H1 (cell line): ENCODE measurements around the gene CADM1. TPM values are rescaled to one million over a fixed set of nuclear protein-coding genes. Genes with fewer than 3 reads are reported as not detected.

Source experiments
- ATF2 ChIP-seq: IDR thresholded peaks from 2 replicates; pipeline ENCODE4 v1.6.1; 2012; ENCODE audit warnings: low read length, inconsistent platforms
- ATF3 ChIP-seq: IDR thresholded peaks from 2 replicates; pipeline ENCODE4 v1.6.1; 2011; ENCODE audit warnings: low read depth, mild to moderate bottlenecking, low read length; ENCODE audit not compliant: insufficient read depth
- CREB1 ChIP-seq: IDR thresholded peaks from 2 replicates; pipeline ENCODE4 v1.6.1; 2012; ENCODE audit warnings: inconsistent platforms
- EZH2 ChIP-seq: fragments of 200-600 bp; sonication (generic); IDR thresholded peaks from 2 replicates; pipeline ENCODE4 v1.7.1; 2012; ENCODE audit warnings: low read depth, mild to moderate bottlenecking, moderate library complexity, low read length, inconsistent platforms; ENCODE audit not compliant: severe bottlenecking
- PHF8 ChIP-seq: fragments of 200-600 bp; sonication (generic); conservative IDR thresholded peaks from 2 replicates; pipeline ENCODE4 v1.7.1; 2012; ENCODE audit warnings: low read depth, mild to moderate bottlenecking, inconsistent platforms, low read length, moderate library complexity
- RFX5 ChIP-seq: IDR thresholded peaks from 2 replicates; pipeline ENCODE4 v1.6.1; 2011; ENCODE audit warnings: low read depth, low read length, improper control_type of control experiment, borderline replicate concordance
- SP1 ChIP-seq: IDR thresholded peaks from 2 replicates; pipeline ENCODE4 v1.6.1; 2011; ENCODE audit warnings: low read depth, low read length
- SP2 ChIP-seq: IDR thresholded peaks from 2 replicates; pipeline ENCODE4 v1.6.1; 2012; ENCODE audit warnings: mild to moderate bottlenecking, low read length, inconsistent platforms
- polyA plus RNA-seq, 7 experiments: library from polyadenylated mRNA; depleted of rRNA in 3 of 7; stranded (reverse) in 5 of 7; unstranded in 2 of 7; fragments of >200 nt in 5 of 7; fragments of 200-250 nt in 2 of 7; gene quantifications; 1 replicate in 5 of 7; 2 replicates in 1 of 7; 4 replicates in 1 of 7; pipeline versions ENCODE4 v1.2.1 to v1.2.3, GENCODE V29; 2011 to 2013; ENCODE audit warnings: missing spikeins in 2 of 7, mixed read lengths in 2 of 7
- total RNA-seq: library from RNA; stranded (reverse); fragmentation: NEBNext Ultra II Directional; extraction: Animal tissue kit (Norgen Biotek cat#: 25700); gene quantifications from 2 replicates; pipeline ENCODE4 v1.2.1, GENCODE V29; 2021

The CADM1 gene
- total and polyA plus RNA-seq, 2 of the 8 experiments (the other 6 are each of a cell fraction or from before 2014, with no cell fraction given) = 8.3 to 25.3 TPM

GRCh38 chr11:115276799-115277198 lies 227.4 kb downstream of the CADM1 start (continued):
- TF ChIP-seq EZH2 (no peak), PHF8 (no peak), CREB1 (no peak), RFX5 (no peak), ATF2 (no peak), ATF3 (no peak), SP2 (no peak), SP1 (no peak)
